Caco-2 (cell line): ENCODE results near the gene CXCR6. TPM values are rescaled to one million over a fixed set of nuclear protein-coding genes. Genes with fewer than 3 reads are reported as not detected.

ENCODE experiments used
- BruUV-seq: library from RNA; stranded (reverse); fragments of 400-500 nt; replicated peaks from 2 replicates; lab custom pipeline; 2021; lab: Mats Ljungman, UMichigan
- CTCF ChIA-PET: fragments of 300-600 bp; sonication (Branson Sonifier 250); formaldehyde crosslinking; loops from one replicate; lab custom pipeline; 2022; ENCODE audit warnings: antibody characterized with exemption; lab: Charles Lee
- POLR2A ChIA-PET: fragments of 300-600 bp; sonication (Branson Sonifier 250); formaldehyde crosslinking; loops from one replicate; lab custom pipeline; 2022; ENCODE audit warnings: antibody characterized with exemption; lab: Charles Lee
- DNase-seq, 2 experiments: peaks; one replicate each; pipeline versions ENCODE4 v3.0.0 to v3.0.0-alpha.2; 2020 to 2022
- H3K27me3 ChIP-seq: replicated peaks from 2 replicates; pipeline ENCODE4 v1.6.0; 2011; ENCODE audit warnings: low read length; ENCODE audit not compliant: control insufficient read depth, insufficient read depth
- H3K36me3 ChIP-seq: 2 replicates; pipeline ENCODE4 v1.5.1; 2011; ENCODE audit warnings: low read length; ENCODE audit not compliant: control insufficient read depth, insufficient read depth
- H3K4me1 ChIP-seq: fragments of 250-450 bp; sonication (Bioruptor Pico); 2 replicates; pipeline ENCODE4 v1.5.1; 2020; ENCODE audit warnings: mild to moderate bottlenecking
- H3K4me3 ChIP-seq: 2 replicates; pipeline ENCODE4 v1.5.1; 2011; ENCODE audit warnings: low read depth, mild to moderate bottlenecking, control low read depth, low read length
- H3K9me3 ChIP-seq: fragments of 250-450 bp; sonication (Bioruptor Pico); 2 replicates; pipeline ENCODE4 v1.5.1; 2020; ENCODE audit warnings: mild to moderate bottlenecking, moderate library complexity
- H3K27ac Mint-ChIP-seq: one replicate; pipeline ENCODE4 v1.8.0; 2022; ENCODE audit warnings: mixed read lengths; ENCODE audit not compliant: unreplicated experiment
- H3K27me3 Mint-ChIP-seq: one replicate; pipeline ENCODE4 v1.8.0; 2022; ENCODE audit warnings: mixed read lengths; ENCODE audit not compliant: insufficient read depth, unreplicated experiment
- H3K36me3 Mint-ChIP-seq: one replicate; pipeline ENCODE4 v1.8.0; 2022; ENCODE audit warnings: mild to moderate bottlenecking, mixed read lengths; ENCODE audit not compliant: insufficient read depth, unreplicated experiment
- H3K4me1 Mint-ChIP-seq: one replicate; pipeline ENCODE4 v1.8.0; 2022; ENCODE audit warnings: low read depth, mixed read lengths; ENCODE audit not compliant: unreplicated experiment
- H3K4me3 Mint-ChIP-seq: one replicate; pipeline ENCODE4 v1.8.0; 2022; ENCODE audit warnings: mild to moderate bottlenecking, moderate library complexity, mixed read lengths; ENCODE audit not compliant: unreplicated experiment
- H3K9me3 Mint-ChIP-seq: one replicate; pipeline ENCODE4 v1.8.0; 2022; ENCODE audit warnings: mixed read lengths; ENCODE audit not compliant: unreplicated experiment
- CTCF ChIP-seq, 2 experiments: fragments of 200-600 bp in 1 of 2; IDR thresholded peaks; 1 replicate in 1 of 2; 2 replicates in 1 of 2; pipeline versions ENCODE4 v1.5.1 to v1.8.0; 2011 to 2022; ENCODE audit warnings: antibody characterized with exemption in 1 of 2, control low read depth in 1 of 2, inconsistent platforms in 1 of 2, low read depth in 1 of 2, low read length in 1 of 2, mild to moderate bottlenecking in 1 of 2, moderate library complexity in 1 of 2; ENCODE audit not compliant: insufficient read depth in 1 of 2, severe bottlenecking in 1 of 2, unreplicated experiment in 1 of 2
- intact Hi-C: fragments of 100-400 bp; cut with micrococcal nuclease; formaldehyde crosslinking; loops from one replicate; pipeline ENCODE4 v1.10.0; 2022; ENCODE audit not compliant: unreplicated experiment
- total RNA-seq: library from RNA; stranded (reverse); gene quantifications from 2 replicates; pipeline ENCODE4 v1.2.3, GENCODE V29; 2022

The CXCR6 gene
- total RNA-seq, 1 experiment from 2014 or later = not detected

- TF ChIP-seq CTCF (IDR thresholded peaks at IDR 0.05; ENCODE audit: insufficient read depth in 1 of 2, low read depth in 1 of 2, low read length in 1 of 2, severe bottlenecking in 1 of 2, unreplicated experiment in 1 of 2) = no peak
- Mint-ChIP-seq H3K4me1 (no peaks in the 10 kb centered on the region), H3K4me3 (no peak overlapping the region), H3K36me3 (peaks cover 25% of the 10 kb centered on the region), H3K27me3 (no peaks in the 10 kb centered on the region), H3K9me3 (no peaks in the 10 kb centered on the region), H3K27ac (no peak overlapping the region)
- no peaks in the 10 kb centered on the region for H3K4me1 ChIP-seq
- H3K36me3 ChIP-seq = peaks cover 5% of the 10 kb centered on the region
- ChIA-PET POLR2A (no interaction called here), CTCF (no interaction called here)
- H3K27me3 ChIP-seq = no peaks in the 10 kb centered on the region
- no peak for DNase-seq
- intact Hi-C loops = no loop called here
- no peaks in the 10 kb centered on the region for H3K9me3 ChIP-seq
- H3K4me3 ChIP-seq = no peak overlapping the region
- BruUV-seq = no TSS peak
Measured at GRCh38 chr3:45955706-45956105, 12.4 kb downstream of the CXCR6 start.

GRCh38 chr3:45957586-45957985 is 14.3 kb downstream of the CXCR6 start:
- H3K4me1 Mint-ChIP-seq = no peaks in the 10 kb centered on the region
- intact Hi-C loops = no loop called here
- no peak overlapping the region for H3K27ac Mint-ChIP-seq
- no peak overlapping the region for H3K4me3 Mint-ChIP-seq
- Histone ChIP-seq H3K27me3 (no peaks in the 10 kb centered on the region), H3K4me3 (no peak overlapping the region), H3K36me3 (peaks cover 5% of the 10 kb centered on the region), H3K4me1 (no peaks in the 10 kb centered on the region), H3K9me3 (no peaks in the 10 kb centered on the region)
- ChIA-PET POLR2A (no interaction called here), CTCF (no interaction called here)
- no peak for TF ChIP-seq CTCF (IDR thresholded peaks at IDR 0.05; ENCODE audit: insufficient read depth in 1 of 2, low read depth in 1 of 2, low read length in 1 of 2, severe bottlenecking in 1 of 2, unreplicated experiment in 1 of 2)
- peaks cover 30% of the 10 kb centered on the region for H3K36me3 Mint-ChIP-seq
- no peaks in the 10 kb centered on the region for H3K9me3 Mint-ChIP-seq
- H3K27me3 Mint-ChIP-seq = no peaks in the 10 kb centered on the region
- DNase-seq = no peak
- no TSS peak for BruUV-seq

- ChIA-PET POLR2A (no interaction called here), CTCF (no interaction called here)
- no peaks in the 10 kb centered on the region for H3K4me1 Mint-ChIP-seq
- no peaks in the 10 kb centered on the region for H3K4me1 ChIP-seq
- no peak for TF ChIP-seq CTCF (IDR thresholded peaks at IDR 0.05; ENCODE audit: insufficient read depth in 1 of 2, low read depth in 1 of 2, low read length in 1 of 2, severe bottlenecking in 1 of 2, unreplicated experiment in 1 of 2)
- no TSS peak for BruUV-seq
- H3K27ac Mint-ChIP-seq = no peak overlapping the region
- no peak for DNase-seq
- H3K27me3 Mint-ChIP-seq = no peaks in the 10 kb centered on the region
- H3K4me3 Mint-ChIP-seq = no peak overlapping the region
- H3K9me3 ChIP-seq = no peaks in the 10 kb centered on the region
- H3K36me3 ChIP-seq = peaks cover 5% of the 10 kb centered on the region
- H3K27me3 ChIP-seq = no peaks in the 10 kb centered on the region
- intact Hi-C loops = no loop called here
- H3K36me3 Mint-ChIP-seq = peaks cover 24% of the 10 kb centered on the region
- H3K9me3 Mint-ChIP-seq = no peaks in the 10 kb centered on the region
- no peak overlapping the region for H3K4me3 ChIP-seq
Measured at GRCh38 chr3:45958321-45958791, 15.1 kb downstream of the CXCR6 start.
